HepG2 (cell line): ENCODE data around the gene GJA5. TPM values are rescaled to one million over a fixed set of nuclear protein-coding genes. Genes with fewer than 3 reads are reported as not detected.

Experiments used
- ATAC-seq: fragments of 200-7000 bp; cut with Tn5 transposase; 3 replicates; pipeline ENCODE4 v1.9.1; 2020; ENCODE audit warnings: mild to moderate bottlenecking, moderate library complexity
- BruUV-seq: library from RNA; stranded (reverse); fragments of 400-500 nt; replicated peaks from 2 replicates; lab custom pipeline; 2021; lab: Mats Ljungman, UMichigan
- CTCF ChIA-PET: fragments of 300-600 bp; formaldehyde crosslinking; extraction: SDS; loops from one replicate; lab custom pipeline; 2021; ENCODE audit warnings: low total read pairs, inconsistent platforms, low intra/inter-chr PET ratio; lab: Yijun Ruan, JAX
- POLR2A ChIA-PET: fragments of 350-600 bp; sonication (Branson Sonifier 250); formaldehyde crosslinking; loops from one replicate; lab custom pipeline; 2020; ENCODE audit warnings: antibody characterized with exemption, inconsistent platforms; lab: Yijun Ruan, JAX
- DNase-seq: peaks from one replicate; pipeline ENCODE4 v3.0.0-alpha.2; 2015; ENCODE audit warnings: low spot score
- FAIRE-seq: peaks from 3 replicates; lab custom pipeline; 2011; peaks lifted over from hg19 to GRCh38; lab: Jason Lieb, UNC
- H2AFZ ChIP-seq: one replicate; pipeline ENCODE4 v1.6.1; 2011; ENCODE audit warnings: low read length, inconsistent platforms
- H3K27ac ChIP-seq: fragments of 300-600 bp; 3 replicates; pipeline ENCODE4 v1.8.0; 2011; ENCODE audit warnings: mixed run types, mild to moderate bottlenecking, mixed read lengths, low read length, inconsistent platforms; ENCODE audit not compliant: insufficient read depth; ENCODE audit errors: extremely low read length
- H3K27me3 ChIP-seq, 2 experiments: fragments of 200-600 bp in 1 of 2; 2 replicates in 1 of 2; 3 replicates in 1 of 2; pipeline versions ENCODE4 v1.6.0 to v1.8.0; 2011; ENCODE audit warnings: low read length in 2 of 2, mild to moderate bottlenecking in 2 of 2, moderate library complexity in 2 of 2, inconsistent platforms in 1 of 2; ENCODE audit not compliant: insufficient read depth in 2 of 2, control insufficient read depth in 1 of 2
- H3K36me3 ChIP-seq, 2 experiments: fragments of 200-600 bp in 1 of 2; replicated peaks in 1 of 2; 2 replicates in 1 of 2; 3 replicates in 1 of 2; pipeline versions ENCODE4 v1.5.1 to v1.8.0; 2011; ENCODE audit warnings: low read length in 2 of 2, inconsistent platforms in 1 of 2; ENCODE audit not compliant: insufficient read depth in 2 of 2, control insufficient read depth in 1 of 2
- H3K4me1 ChIP-seq: 2 replicates; pipeline ENCODE4 v1.5.1; 2012; ENCODE audit warnings: low read length, inconsistent platforms; ENCODE audit not compliant: insufficient read depth
- H3K4me2 ChIP-seq: 2 replicates; pipeline ENCODE4 v1.6.0; 2011; ENCODE audit warnings: low read depth, low read length, inconsistent platforms
- H3K4me3 ChIP-seq, 3 experiments: fragments of 200-600 bp in 1 of 3; sonication (generic), shearing (Covaris generic) in 1 of 3; replicated peaks in 1 of 3; 2 replicates each; pipeline ENCODE4 v1.5.1; 2011 to 2016; ENCODE audit warnings: low read length in 3 of 3, inconsistent platforms in 2 of 3, low read depth in 2 of 3, mild to moderate bottlenecking in 2 of 3, control low read depth in 1 of 3, mixed read lengths in 1 of 3; ENCODE audit not compliant: insufficient read depth in 1 of 3
- H3K79me2 ChIP-seq: one replicate; pipeline ENCODE4 v1.6.1; 2011; ENCODE audit warnings: low read length, inconsistent platforms; ENCODE audit not compliant: insufficient read depth
- H3K9ac ChIP-seq: 2 replicates; pipeline ENCODE4 v1.6.0; 2011; ENCODE audit warnings: mild to moderate bottlenecking, low read depth, low read length, inconsistent platforms; ENCODE audit not compliant: insufficient read depth
- H3K9me3 ChIP-seq: 2 replicates; pipeline ENCODE4 v1.5.1; 2012; ENCODE audit warnings: mild to moderate bottlenecking, low read length
- H4K20me1 ChIP-seq: 2 replicates; pipeline ENCODE4 v1.6.0; 2011; ENCODE audit warnings: inconsistent platforms, mild to moderate bottlenecking, low read length, moderate library complexity; ENCODE audit not compliant: insufficient read depth
- FOXA1 ChIP-seq, 2 experiments: fragments of 450-650 bp in 1 of 2; sonication (generic) in 1 of 2; formaldehyde crosslinking in 1 of 2; IDR thresholded peaks; 2 replicates each; pipeline versions ENCODE4 v1.4.0 to v1.6.1; 2016 to 2020; ENCODE audit warnings: missing genetic modification reagents in 1 of 2
- GTF3A ChIP-seq: sonication (generic); formaldehyde crosslinking; conservative IDR thresholded peaks from 2 replicates; pipeline ENCODE4 v1.4.0; 2020; ENCODE audit warnings: mild to moderate bottlenecking, missing genetic modification reagents
- MYPOP ChIP-seq: sonication (generic); formaldehyde crosslinking; IDR thresholded peaks from 2 replicates; pipeline ENCODE4 v1.8.1; 2023; ENCODE audit warnings: mild to moderate bottlenecking, moderate library complexity, missing genetic modification reagents
- PRPF4 ChIP-seq: fragments of 200-400 bp; formaldehyde crosslinking; IDR thresholded peaks from 2 replicates; pipeline ENCODE4 v1.6.1; 2016; ENCODE audit warnings: low read length, low read depth; ENCODE audit not compliant: poor library complexity, severe bottlenecking
- TRIM22 ChIP-seq: fragments of 450-650 bp; IDR thresholded peaks from 2 replicates; pipeline ENCODE4 v1.6.1; 2017
- ZNF383 ChIP-seq: sonication (generic); formaldehyde crosslinking; IDR thresholded peaks from 2 replicates; pipeline ENCODE4 v1.4.0; 2020; ENCODE audit warnings: missing genetic modification reagents, mild to moderate bottlenecking, borderline replicate concordance
- ZNF564 ChIP-seq: sonication (generic); formaldehyde crosslinking; IDR thresholded peaks from 2 replicates; pipeline ENCODE4 v1.8.1; 2023; ENCODE audit warnings: mild to moderate bottlenecking, missing genetic modification reagents
- whole genome bisulfite sequencing: methylation state at CpG from one replicate; pipeline ENCODE4 v1.1.6; 2017; ENCODE audit warnings: low lambda C conversion rate; 5-methylcytosine and 5-hydroxymethylcytosine counted together
- in situ Hi-C: cut with HindIII; loops from 2 replicates; pipeline ENCODE4 v1.10.0; 2017; ENCODE audit warnings: low pct_unique_long_range_greater_than_20kb; ENCODE audit not compliant: extremely low pct_ligation_motif_present
- intact Hi-C: fragments of 100-400 bp; cut with micrococcal nuclease; formaldehyde crosslinking; loops from one replicate; pipeline ENCODE4 v1.10.0; 2022; ENCODE audit not compliant: unreplicated experiment
- polyA plus RNA-seq, 8 experiments: library from polyadenylated mRNA; depleted of rRNA in 3 of 8; stranded (reverse) in 7 of 8; unstranded in 1 of 8; fragments of >200 nt; fragmentation: Illumina TruSeq in 4 of 8; extraction: Trizol in 4 of 8; gene quantifications; 2 replicates each; pipeline versions ENCODE4 v1.2.1 to v1.2.3, GENCODE V29; 2011 to 2016; ENCODE audit warnings: low read depth in 4 of 8, missing spikeins in 1 of 8, mixed read lengths in 1 of 8; ENCODE audit not compliant: insufficient read depth in 1 of 8
- total RNA-seq, 5 experiments: library from RNA; depleted of rRNA; stranded (reverse); fragments of >200 nt; fragmentation: Illumina TruSeq; extraction: Trizol; gene quantifications; 2 replicates each; pipeline ENCODE4 v1.2.3, GENCODE V29; 2016; ENCODE audit warnings: low read depth in 1 of 5

Gene GJA5
- total and polyA plus RNA-seq, 2 of the 13 experiments (the other 11 are each of a cell fraction or from before 2014, with no cell fraction given), result not detected

- H3K36me3 ChIP-seq, result no peaks in the 10 kb centered on the region
- no TSS peak for BruUV-seq
- no peaks in the 10 kb centered on the region for H3K27me3 ChIP-seq
- peaks cover 11% of the 10 kb centered on the region for H3K4me1 ChIP-seq
- H3K4me3 ChIP-seq, result no peak overlapping the region
- DNase-seq, result no peak
- FAIRE-seq, result no peak
- H2AFZ ChIP-seq, result no peak overlapping the region
- no peak overlapping the region for H3K4me2 ChIP-seq
- 11% methylated on average over 6 of the region's 6 CpGs for WGBS
- POLR2A ChIA-PET, result no interaction called here
- H3K79me2 ChIP-seq, result no peaks in the 10 kb centered on the region
- TF ChIP-seq FOXA1 (IDR thresholded peaks at IDR 0.05), result no peak
- TF ChIP-seq FOXA1 (CRISPR knock-in tag; IDR thresholded peaks at IDR 0.05), result no peak
- no peak for TF ChIP-seq MYPOP (CRISPR knock-in tag)
- no peak for TF ChIP-seq GTF3A (CRISPR knock-in tag)
- TF ChIP-seq ZNF383 (CRISPR knock-in tag), result no peak
- no peak for TF ChIP-seq PRPF4
- TF ChIP-seq TRIM22, result no peak
- no peak for TF ChIP-seq ZNF564
- TF ChIP-seq, all 625 proteins: peak for 0
- Histone ChIP-seq H3K9ac (no peak overlapping the region), H3K27ac (no peak overlapping the region), H3K9me3 (no peaks in the 10 kb centered on the region), H4K20me1 (no peaks in the 10 kb centered on the region)
- ATAC-seq, result no peak
- intact Hi-C loops (loop anchor here (10.0 kb wide), 1 partner anchor 76 kb away; no protein-coding TSS in a partner anchor), in situ Hi-C loops (no loop called here)
- CTCF ChIA-PET, result no interaction called here
Measured at GRCh38 chr1:147738739-147739476, 21.5 kb downstream of the GJA5 start.
